BLaER1 treated with 17β-estradiol and CSF1 and Interleukin-3, amounts not matched to agents 10 nM and 100 nM (cell line): ENCODE data around the gene ZSWIM3.

Experiments
- H3K27ac ChIP-seq, 11 experiments: shearing (Covaris generic); formaldehyde crosslinking; 2 replicates each; pipeline ENCODE4 v1.8.1; 2022
- H3K27me3 ChIP-seq, 11 experiments: shearing (Covaris generic); formaldehyde crosslinking; 2 replicates each; pipeline ENCODE4 v1.8.1; 2022
- H3K36me3 ChIP-seq, 11 experiments: shearing (Covaris generic); formaldehyde crosslinking; 2 replicates each; pipeline ENCODE4 v1.8.1; 2022
- H3K4me1 ChIP-seq, 10 experiments: shearing (Covaris generic); formaldehyde crosslinking; 2 replicates each; pipeline ENCODE4 v1.8.1; 2022
- H3K4me2 ChIP-seq, 11 experiments: shearing (Covaris generic); formaldehyde crosslinking; 2 replicates each; pipeline ENCODE4 v1.8.1; 2022
- H3K4me3 ChIP-seq, 10 experiments: shearing (Covaris generic); formaldehyde crosslinking; 2 replicates each; pipeline ENCODE4 v1.8.1; 2022
- H3K9ac ChIP-seq, 11 experiments: shearing (Covaris generic); formaldehyde crosslinking; 2 replicates each; pipeline ENCODE4 v1.8.1; 2022
- H3K9me3 ChIP-seq, 11 experiments: shearing (Covaris generic); formaldehyde crosslinking; replicated peaks in 1 of 11; 2 replicates each; pipeline ENCODE4 v1.8.1; 2022
- H4K20me1 ChIP-seq, 11 experiments: shearing (Covaris generic); formaldehyde crosslinking; 2 replicates each; pipeline ENCODE4 v1.8.1; 2022
- Cebpa-rat ChIP-seq, 11 experiments: shearing (Covaris generic); IDR thresholded peaks; 2 replicates each; pipeline ENCODE4 v1.8.1; 2022

Gene ZSWIM3

DNA sequence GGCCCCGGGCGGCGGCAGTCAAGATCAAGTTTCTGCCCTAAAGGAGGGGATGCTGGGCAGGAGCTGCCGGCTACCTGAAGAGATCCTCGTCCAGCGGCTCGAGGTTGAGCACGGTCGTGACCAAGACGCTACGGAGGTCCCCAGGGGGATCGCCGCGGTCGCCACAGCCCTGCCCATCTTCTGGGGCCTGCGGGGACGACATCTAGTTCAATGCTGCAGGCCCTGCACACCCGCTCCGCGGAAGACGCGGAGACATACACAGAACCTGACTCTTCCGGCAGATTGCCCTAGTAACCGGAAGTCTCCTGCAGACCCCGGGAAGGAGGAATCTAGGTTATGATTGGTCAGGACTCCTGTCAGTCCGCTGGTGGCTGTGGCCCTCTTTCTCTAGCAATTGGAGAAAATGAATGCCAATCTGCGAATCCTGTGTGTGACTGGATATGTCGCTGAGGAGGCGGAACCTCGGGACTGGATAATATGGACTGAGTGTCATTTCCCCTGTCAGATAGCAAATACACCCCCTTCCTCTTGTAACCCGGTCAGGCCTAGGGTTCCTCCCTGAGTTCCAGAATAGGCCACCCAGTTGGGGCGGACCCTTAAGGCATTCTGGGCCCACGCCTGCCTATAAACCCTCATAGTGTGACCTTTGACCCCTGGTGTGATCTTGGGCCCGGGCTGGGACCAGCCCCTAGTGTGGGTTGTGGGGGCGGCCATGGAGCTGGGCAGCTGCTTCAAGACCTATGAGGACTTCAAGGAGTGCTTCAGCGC, at the start of gene ZSWIM3, which contains the start of gene ACOT8:
Gene ZSWIM3, plus strand, starts transcription at position 501 of the 768 bp plus-strand sequence. Its CDS starts 212 bp downstream, at position 713.
Gene ACOT8, minus strand, starts transcription at position 279 of the 768 bp plus-strand sequence. Its CDS starts 77 bp downstream, at position 202.
- Histone ChIP-seq H3K4me1 (peaks cover 25 to 53% (median 37%) of the 10 kb centered on the region in 10 experiments), H3K9me3 (no peaks in the 10 kb centered on the region), H4K20me1 (no peaks in the 10 kb centered on the region), H3K27ac (peak within 1 kb of the TSS; percentile 68 to 85 (median 80)), H3K4me2 (peak within 1 kb of the TSS; percentile 86 to 98 (median 94)), H3K36me3 (peaks cover 16 to 29% (median 25%) of the 10 kb centered on the region in 11 experiments; a peak in 20 of 22 replicates), H3K27me3 (no peaks in the 10 kb centered on the region), H3K4me3 (peak within 1 kb of the TSS; percentile 76 to 97 (median 84)), H3K9ac (peak within 1 kb of the TSS; percentile 80 to 92 (median 85))
- no peak for TF ChIP-seq Cebpa-rat (IDR thresholded peaks at IDR 0.05)

DNA sequence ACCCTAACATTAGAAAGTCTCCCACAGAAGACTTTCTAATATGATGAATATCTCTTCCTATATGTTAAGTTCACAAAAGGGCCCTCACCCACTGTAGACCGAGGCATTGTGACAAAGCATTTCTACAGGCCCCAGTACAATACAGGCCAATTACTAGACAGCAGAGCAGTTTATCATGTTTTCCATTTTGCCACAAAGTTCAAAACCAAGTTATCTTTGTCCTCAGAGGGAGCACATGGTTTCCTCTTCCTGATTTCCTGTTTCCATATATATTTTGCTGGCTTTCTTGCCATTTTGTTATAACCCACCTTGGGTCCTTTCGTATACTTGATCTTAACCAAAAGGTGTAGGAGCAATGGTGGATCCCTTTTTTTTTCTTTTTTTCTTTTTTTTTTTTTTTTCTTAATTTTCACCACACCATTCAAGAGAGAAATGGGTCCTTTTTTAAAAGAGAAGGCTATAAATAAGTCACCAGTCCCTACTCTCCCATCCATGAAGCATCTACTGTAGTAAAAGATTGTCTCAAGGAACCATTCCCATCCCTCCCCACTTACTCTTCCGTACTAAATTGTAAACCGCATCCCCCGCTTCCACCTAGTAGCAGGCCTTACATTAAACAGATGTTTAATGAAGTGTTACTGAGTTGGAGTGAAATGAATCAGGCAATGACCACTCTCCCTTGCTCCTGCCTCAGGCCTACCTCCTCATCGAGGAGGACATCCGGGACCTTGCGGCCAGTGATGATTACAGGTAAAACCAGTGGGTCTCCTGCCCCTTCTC, 47.0 kb upstream of the ZSWIM3 start:
- H3K4me2 ChIP-seq, result peak overlapping the region; percentile 18 to 56 (median 42); a peak in 20 of 22 replicates
- H3K27ac ChIP-seq, result peak overlapping the region in 2 of 11 experiments; percentile 19 to 39; a peak in 3 of 22 replicates
- no peak overlapping the region for H3K9ac ChIP-seq
- H3K9me3 ChIP-seq, result peaks cover 0 to 23% (median 20%) of the 10 kb centered on the region in 11 experiments; a peak in 20 of 22 replicates
- H3K36me3 ChIP-seq, result peaks cover 65 to 84% (median 75%) of the 10 kb centered on the region in 11 experiments
- H4K20me1 ChIP-seq, result peaks cover 0 to 3% (median 0%) of the 10 kb centered on the region in 11 experiments; a peak in 4 of 22 replicates
- H3K27me3 ChIP-seq, result peaks cover 0 to 19% (median 14%) of the 10 kb centered on the region in 11 experiments; a peak in 10 of 22 replicates
- 0 out of 20 replicates have a peak overlapping the region, but pooled peaks of 5 of the 10 experiments have one; percentile 4 to 84 (median 72) for H3K4me3 ChIP-seq
- TF ChIP-seq Cebpa-rat (IDR thresholded peaks at IDR 0.05), result no peak
- peaks cover 21 to 43% (median 36%) of the 10 kb centered on the region in 10 experiments for H3K4me1 ChIP-seq

DNA sequence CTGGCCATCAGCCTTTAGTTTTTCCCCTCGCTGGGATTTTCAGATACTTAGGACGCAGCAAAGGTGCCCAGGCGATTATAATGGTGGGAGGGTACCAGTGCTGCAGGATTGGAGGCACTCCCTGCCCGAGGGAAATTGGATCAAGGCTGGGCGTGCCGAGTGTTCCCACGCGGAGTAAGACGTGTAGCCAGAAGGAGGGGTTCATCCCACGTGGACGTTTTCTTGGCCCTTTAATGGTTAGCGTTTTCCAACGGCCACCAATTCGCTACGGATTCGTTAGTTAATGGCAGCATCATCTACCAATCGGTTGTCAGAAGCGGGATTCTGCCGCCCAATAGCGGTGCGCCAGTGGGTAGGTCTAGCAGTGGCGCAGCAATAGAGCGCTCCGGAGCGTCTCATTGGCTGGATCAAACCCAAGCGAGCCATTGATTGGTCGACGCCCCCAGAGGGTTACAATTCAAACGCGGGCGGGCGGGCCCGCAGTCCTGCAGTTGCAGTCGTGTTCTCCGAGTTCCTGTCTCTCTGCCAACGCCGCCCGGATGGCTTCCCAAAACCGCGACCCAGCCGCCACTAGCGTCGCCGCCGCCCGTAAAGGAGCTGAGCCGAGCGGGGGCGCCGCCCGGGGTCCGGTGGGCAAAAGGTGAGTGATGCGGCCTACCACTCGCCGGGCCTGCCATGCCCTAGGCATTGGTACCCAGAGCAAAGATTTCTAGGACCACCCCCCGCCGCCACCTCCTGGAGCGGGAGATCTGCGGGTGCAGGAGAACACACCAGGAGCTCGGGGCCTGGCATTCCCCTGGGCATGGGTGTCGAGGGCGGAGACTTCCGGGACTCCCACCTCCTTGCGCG, 45.0 kb upstream of the ZSWIM3 start, which contains the start of gene UBE2C:
Gene UBE2C, plus strand, starts transcription at position 488 of the 849 bp plus-strand sequence. Its CDS starts 52 bp downstream, at position 540.
- Histone ChIP-seq H3K9me3 (peaks cover 0 to 23% (median 20%) of the 10 kb centered on the region in 11 experiments; a peak in 20 of 22 replicates), H3K27me3 (peaks cover 0 to 19% (median 14%) of the 10 kb centered on the region in 11 experiments; a peak in 10 of 22 replicates), H3K9ac (peak within 1 kb of the TSS; percentile 61 to 90 (median 84)), H3K36me3 (peaks cover 45 to 83% (median 75%) of the 10 kb centered on the region in 11 experiments), H3K27ac (peak within 1 kb of the TSS in 10 of 11 experiments; percentile 39 to 92 (median 85); a peak in 19 of 22 replicates), H3K4me1 (peaks cover 21 to 49% (median 39%) of the 10 kb centered on the region in 10 experiments), H3K4me3 (peak within 1 kb of the TSS; percentile 56 to 84 (median 72)), H3K4me2 (peak within 1 kb of the TSS; percentile 78 to 93 (median 87)), H4K20me1 (peaks cover 0 to 21% (median 0%) of the 10 kb centered on the region in 11 experiments; a peak in 9 of 22 replicates)
- no peak for TF ChIP-seq Cebpa-rat (IDR thresholded peaks at IDR 0.05)

DNA sequence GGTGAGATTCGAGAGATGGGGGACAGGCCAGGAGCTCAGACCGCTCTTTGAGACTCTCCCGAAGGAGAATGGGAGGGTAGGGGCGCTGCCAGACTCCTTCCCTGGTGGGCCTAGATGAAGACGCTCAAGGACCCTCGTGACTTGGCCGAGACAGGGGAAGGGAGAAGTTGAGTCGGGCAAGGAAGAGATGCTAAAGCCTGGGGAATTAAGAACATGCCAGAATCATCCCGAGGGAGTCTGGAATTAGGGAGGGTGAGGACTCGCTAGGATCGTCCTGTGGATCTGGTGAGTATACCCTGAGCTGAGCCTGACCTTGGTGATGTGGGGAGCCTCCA, 44.4 kb upstream of the ZSWIM3 start:
- peak overlapping the region; percentile 61 to 90 (median 84) for H3K9ac ChIP-seq
- H3K27me3 ChIP-seq, result peaks cover 0 to 19% (median 14%) of the 10 kb centered on the region in 11 experiments; a peak in 10 of 22 replicates
- TF ChIP-seq Cebpa-rat (IDR thresholded peaks at IDR 0.05), result no peak
- peaks cover 21 to 49% (median 39%) of the 10 kb centered on the region in 10 experiments for H3K4me1 ChIP-seq
- H3K27ac ChIP-seq, result peak overlapping the region in 10 of 11 experiments; percentile 39 to 92 (median 85); a peak in 19 of 22 replicates
- peak overlapping the region; percentile 56 to 84 (median 72) for H3K4me3 ChIP-seq
- peak overlapping the region; percentile 78 to 93 (median 87) for H3K4me2 ChIP-seq
- H4K20me1 ChIP-seq, result peaks cover 0 to 23% (median 0%) of the 10 kb centered on the region in 11 experiments; a peak in 9 of 22 replicates
- H3K9me3 ChIP-seq, result peaks cover 0 to 23% (median 20%) of the 10 kb centered on the region in 11 experiments; a peak in 20 of 22 replicates
- H3K36me3 ChIP-seq, result peaks cover 39 to 78% (median 72%) of the 10 kb centered on the region in 11 experiments

DNA sequence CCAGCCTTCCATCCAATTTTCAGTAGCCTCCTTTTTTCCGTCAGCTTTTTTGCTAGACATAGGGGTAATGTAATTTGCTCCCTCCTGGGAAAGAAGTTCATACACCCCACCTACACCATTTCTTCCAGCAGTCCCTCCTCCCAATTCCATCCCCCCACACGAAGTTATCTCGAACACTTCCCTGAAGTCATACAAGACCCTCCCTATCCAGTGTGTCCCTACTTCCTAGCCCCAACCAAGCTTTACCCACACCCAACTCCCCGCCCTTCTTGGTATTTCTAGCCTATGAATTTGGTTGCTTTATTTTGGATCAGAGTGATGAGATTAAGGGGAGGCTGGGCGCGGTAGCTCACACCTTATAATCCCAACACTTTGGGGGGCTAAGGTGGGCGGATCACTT, 43.9 kb upstream of the ZSWIM3 start:
- Histone ChIP-seq H3K4me1 (peaks cover 21 to 49% (median 39%) of the 10 kb centered on the region in 10 experiments), H3K27ac (peak overlapping the region in 9 of 11 experiments; percentile 76 to 92 (median 85); a peak in 18 of 22 replicates), H3K9me3 (peaks cover 0 to 23% (median 20%) of the 10 kb centered on the region in 11 experiments; a peak in 20 of 22 replicates), H3K9ac (peak overlapping the region; percentile 61 to 90 (median 84); a peak in 20 of 22 replicates), H3K27me3 (peaks cover 0 to 19% (median 14%) of the 10 kb centered on the region in 11 experiments; a peak in 10 of 22 replicates), H4K20me1 (peaks cover 0 to 23% (median 0%) of the 10 kb centered on the region in 11 experiments; a peak in 9 of 22 replicates), H3K36me3 (peaks cover 34 to 72% (median 67%) of the 10 kb centered on the region in 11 experiments), H3K4me2 (peak overlapping the region; percentile 78 to 93 (median 87)), H3K4me3 (peak overlapping the region in 9 of 10 experiments; percentile 60 to 84 (median 72); a peak in 18 of 20 replicates)
- TF ChIP-seq Cebpa-rat (IDR thresholded peaks at IDR 0.05), result no peak

DNA sequence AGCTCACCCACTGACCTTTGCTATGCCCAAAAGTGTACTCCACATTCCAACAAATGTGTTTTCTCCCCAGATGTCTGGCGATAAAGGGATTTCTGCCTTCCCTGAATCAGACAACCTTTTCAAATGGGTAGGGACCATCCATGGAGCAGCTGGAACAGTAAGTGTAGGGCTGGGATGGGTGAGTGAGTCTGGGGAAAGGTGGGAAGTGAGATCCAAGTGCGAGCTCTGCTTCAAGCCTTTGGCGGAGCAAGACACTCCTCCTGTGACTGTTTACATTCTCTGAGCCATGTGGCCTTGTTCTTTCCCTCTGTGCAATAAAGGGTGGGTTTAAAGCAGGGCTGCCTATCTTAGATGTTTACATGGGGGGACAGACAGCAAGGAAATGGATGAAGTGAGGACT, 43.1 kb upstream of the ZSWIM3 start:
- no peak for TF ChIP-seq Cebpa-rat (IDR thresholded peaks at IDR 0.05)
- H3K4me1 ChIP-seq, result peaks cover 17 to 46% (median 37%) of the 10 kb centered on the region in 10 experiments
- H3K4me2 ChIP-seq, result peak overlapping the region in 9 of 11 experiments; percentile 29 to 78 (median 45); a peak in 12 of 22 replicates
- no peak overlapping the region; a peak in 1 of 22 replicates for H3K9ac ChIP-seq
- H4K20me1 ChIP-seq, result peaks cover 0 to 23% (median 0%) of the 10 kb centered on the region in 11 experiments; a peak in 9 of 22 replicates
- peaks cover 25 to 64% (median 59%) of the 10 kb centered on the region in 11 experiments for H3K36me3 ChIP-seq
- peak overlapping the region in 2 of 10 experiments; percentile 22 to 27; a peak in 2 of 20 replicates for H3K4me3 ChIP-seq
- H3K27me3 ChIP-seq, result peaks cover 0 to 19% (median 14%) of the 10 kb centered on the region in 11 experiments; a peak in 10 of 22 replicates
- H3K9me3 ChIP-seq, result peaks cover 0 to 23% (median 20%) of the 10 kb centered on the region in 11 experiments; a peak in 20 of 22 replicates
- no peak overlapping the region for H3K27ac ChIP-seq

DNA sequence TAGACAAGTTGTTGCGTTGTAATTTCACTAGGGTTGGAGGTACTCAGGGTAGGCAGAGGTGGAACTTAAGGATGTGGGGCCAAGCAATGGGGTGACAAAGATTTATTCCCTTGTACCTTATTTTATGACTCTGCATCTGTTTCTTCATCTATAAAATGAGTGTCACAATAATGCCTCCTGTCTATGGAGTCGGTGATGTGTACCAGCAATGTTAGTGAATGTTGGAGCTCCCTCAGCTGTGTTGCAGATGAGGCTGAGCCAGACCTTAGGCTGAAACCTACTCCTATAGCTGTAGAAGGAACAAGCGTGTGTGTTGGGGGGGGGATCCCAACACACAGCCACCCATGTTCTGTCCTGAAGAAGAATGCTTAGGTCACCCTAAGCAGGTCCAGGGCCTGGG, 40.5 kb upstream of the ZSWIM3 start:
- H3K27ac ChIP-seq, result no peak overlapping the region
- H3K4me2 ChIP-seq, result no peak overlapping the region
- H3K4me1 ChIP-seq, result peaks cover 8 to 35% (median 23%) of the 10 kb centered on the region in 10 experiments
- H3K27me3 ChIP-seq, result peaks cover 4 to 27% (median 22%) of the 10 kb centered on the region in 11 experiments
- no peak overlapping the region for H3K9ac ChIP-seq
- H4K20me1 ChIP-seq, result peaks cover 0 to 23% (median 0%) of the 10 kb centered on the region in 11 experiments; a peak in 8 of 22 replicates
- H3K4me3 ChIP-seq, result no peak overlapping the region
- TF ChIP-seq Cebpa-rat (IDR thresholded peaks at IDR 0.05), result no peak
- peaks cover 0 to 5% (median 3%) of the 10 kb centered on the region in 11 experiments; a peak in 17 of 22 replicates for H3K9me3 ChIP-seq
- H3K36me3 ChIP-seq, result peaks cover 0 to 38% (median 32%) of the 10 kb centered on the region in 11 experiments; a peak in 20 of 22 replicates
